Gastrocnemius medialis (tissue), 4 donors: Measurements from ENCODE around the gene ABCG2. TPM values are rescaled to one million over a fixed set of nuclear protein-coding genes. Genes with fewer than 3 reads are reported as not detected.

Experiments
- ATAC-seq, 2 donors: fragments of 150-250 bp; one replicate each; pipeline ENCODE4 v1.9.1; 2016
- DNase-seq, 2 donors: peaks; one replicate each; pipeline ENCODE4 v3.0.0-alpha.2; 2019
- H3K27ac ChIP-seq, 4 donors: fragments of 200-600 bp; sonication (generic); 1 replicate in 1 of 4; 2 replicates in 3 of 4; pipeline ENCODE4 v1.5.1; 2016 to 2018; ENCODE audit warnings: mild to moderate bottlenecking in 2 of 4, moderate library complexity in 1 of 4
- H3K27me3 ChIP-seq, 3 donors: fragments of 200-600 bp; sonication (generic) in 2 of 3; 1 replicate in 1 of 3; 2 replicates in 2 of 3; pipeline versions ENCODE4 v1.5.1 to v1.6.0; 2016 to 2019; ENCODE audit warnings: mild to moderate bottlenecking in 1 of 3, moderate library complexity in 1 of 3
- H3K36me3 ChIP-seq, 2 donors: fragments of 200-600 bp; sonication (generic) in 1 of 2; one replicate each; pipeline ENCODE4 v1.5.1; 2017 to 2018
- H3K4me1 ChIP-seq, 2 donors: fragments of 200-600 bp; sonication (generic) in 1 of 2; one replicate each; pipeline ENCODE4 v1.5.1; 2016 to 2017; ENCODE audit warnings: mild to moderate bottlenecking in 2 of 2
- H3K4me3 ChIP-seq, 4 donors: fragments of 200-600 bp; sonication (generic) in 3 of 4; 1 replicate in 1 of 4; 2 replicates in 3 of 4; pipeline ENCODE4 v1.5.1; 2016 to 2019; ENCODE audit warnings: mild to moderate bottlenecking in 2 of 4
- H3K9me3 ChIP-seq, 3 donors: fragments of 200-600 bp; sonication (generic) in 2 of 3; 1 replicate in 1 of 3; 2 replicates in 2 of 3; pipeline ENCODE4 v1.5.1; 2016 to 2019
- CTCF ChIP-seq, 5 experiments: fragments of 450-650 bp in 3 of 5; fragments of 200-600 bp in 2 of 5; sonication (generic) in 2 of 5; IDR thresholded peaks in 4 of 5; conservative IDR thresholded peaks in 1 of 5; 1 replicate in 4 of 5; 2 replicates in 1 of 5; pipeline ENCODE4 v1.5.1; 2016 to 2019; ENCODE audit warnings: antibody characterized with exemption in 5 of 5, mild to moderate bottlenecking in 3 of 5, moderate library complexity in 3 of 5
- POLR2A ChIP-seq, 2 donors: fragments of 450-650 bp; IDR thresholded peaks; one replicate each; pipeline ENCODE4 v1.6.1; 2017; ENCODE audit warnings: antibody characterized with exemption in 2 of 2, mild to moderate bottlenecking in 2 of 2, moderate library complexity in 2 of 2
- in situ Hi-C, 4 donors: fragments of 200-750 bp; cut with MboI; loops; one replicate each; pipeline versions ENCODE4 v1.15.0 to v1.8.0; 2017; ENCODE audit warnings: low sequenced_read_pairs in 4 of 4
- intact Hi-C: fragments of 100-400 bp; cut with DNase I; formaldehyde crosslinking; loops from one replicate; pipeline ENCODE4 v1.15.1; 2023; ENCODE audit warnings: low total_unique reads
- total RNA-seq, 4 donors: library from RNA; depleted of rRNA; stranded (reverse); fragments of >200 nt; gene quantifications; one replicate each; pipeline versions ENCODE4 v1.1.0 to v1.2.3, GENCODE V29; 2016

ABCG2 gene
- total RNA-seq, 4 donors from 2014 or later = 0.22 to 0.75 (median 0.23) TPM; not detected in 1

- in situ Hi-C loops (no loop called here), intact Hi-C loops (no loop called here)
- no peaks in the 10 kb centered on the region for H3K4me1 ChIP-seq
- no peaks in the 10 kb centered on the region for H3K27me3 ChIP-seq
- TF ChIP-seq POLR2A (IDR thresholded peaks at IDR 0.05) (no peak), CTCF (IDR thresholded peaks at IDR 0.05 in 4 of 5, conservative IDR thresholded peaks at IDR 0.05 in 1 of 5) (no peak)
- H3K4me3 ChIP-seq = no peak overlapping the region
- no peak for DNase-seq
- no peak for ATAC-seq
- no peak overlapping the region for H3K27ac ChIP-seq
- H3K9me3 ChIP-seq = no peaks in the 10 kb centered on the region
- H3K36me3 ChIP-seq = peaks cover 0 to 15% of the 10 kb centered on the region in 2 donors
Observed at GRCh38 chr4:88077911-88078524, 80.4 kb downstream of the ABCG2 start.

- Histone ChIP-seq H3K4me3 (no peak overlapping the region), H3K27ac (no peak overlapping the region), H3K9me3 (no peaks in the 10 kb centered on the region), H3K27me3 (no peaks in the 10 kb centered on the region), H3K4me1 (no peaks in the 10 kb centered on the region), H3K36me3 (peaks cover 0 to 37% of the 10 kb centered on the region in 2 donors)
- no peak for ATAC-seq
- in situ Hi-C loops (no loop called here), intact Hi-C loops (no loop called here)
- TF ChIP-seq POLR2A (IDR thresholded peaks at IDR 0.05) (no peak), CTCF (IDR thresholded peaks at IDR 0.05 in 4 of 5, conservative IDR thresholded peaks at IDR 0.05 in 1 of 5) (no peak)
- DNase-seq = no peak
Observed at GRCh38 chr4:88075336-88075735, 83.1 kb downstream of the ABCG2 start.

- Histone ChIP-seq H3K36me3 (peaks cover 0 to 64% of the 10 kb centered on the region in 2 donors), H3K9me3 (no peaks in the 10 kb centered on the region), H3K27ac (no peak overlapping the region), H3K4me1 (no peaks in the 10 kb centered on the region), H3K4me3 (no peak overlapping the region), H3K27me3 (no peaks in the 10 kb centered on the region)
- no peak for ATAC-seq
- in situ Hi-C loops (no loop called here), intact Hi-C loops (no loop called here)
- no peak for DNase-seq
- TF ChIP-seq POLR2A (IDR thresholded peaks at IDR 0.05) = no peak
- no peak for TF ChIP-seq CTCF (IDR thresholded peaks at IDR 0.05 in 4 of 5, conservative IDR thresholded peaks at IDR 0.05 in 1 of 5)
Observed at GRCh38 chr4:88070031-88070430, 88.4 kb downstream of the ABCG2 start.

- TF ChIP-seq CTCF (IDR thresholded peaks at IDR 0.05 in 4 of 5, conservative IDR thresholded peaks at IDR 0.05 in 1 of 5) (no peak), POLR2A (IDR thresholded peaks at IDR 0.05) (no peak)
- Histone ChIP-seq H3K4me3 (no peak overlapping the region), H3K36me3 (peaks cover 0 to 31% of the 10 kb centered on the region in 2 donors), H3K27ac (no peak overlapping the region), H3K9me3 (no peaks in the 10 kb centered on the region), H3K27me3 (no peaks in the 10 kb centered on the region), H3K4me1 (peaks cover 0 to 5% of the 10 kb centered on the region in 2 donors)
- DNase-seq = no peak
- intact Hi-C loops (no loop called here), in situ Hi-C loops (no loop called here)
- no peak for ATAC-seq
Observed at GRCh38 chr4:88064410-88064809, 94.0 kb downstream of the ABCG2 start.
